Transverse colon (tissue), 4 donors: Measurements from ENCODE around the gene FMNL3.

Source experiments
- POLR2A ChIP-seq: fragments of 450-650 bp; IDR thresholded peaks from one replicate; pipeline ENCODE4 v1.6.1; 2016; ENCODE audit warnings: antibody characterized with exemption, mild to moderate bottlenecking, moderate library complexity
- POLR2AphosphoS5 ChIP-seq, 3 donors: sonication (generic); formaldehyde crosslinking; IDR thresholded peaks; one replicate each; pipeline ENCODE4 v1.6.1; 2016; ENCODE audit warnings: antibody characterized with exemption in 3 of 3
- TF ChIP-seq, protein P1 (sequence below), 5 experiments: fragments of 200-600 bp in 3 of 5; fragments of 450-650 bp in 2 of 5; sonication (generic) in 3 of 5; IDR thresholded peaks; 1 replicate in 2 of 5; 2 replicates in 3 of 5; pipeline ENCODE4 v1.5.1; 2016 to 2017; ENCODE audit warnings: antibody characterized with exemption in 5 of 5, inconsistent platforms in 3 of 5, mild to moderate bottlenecking in 2 of 5, moderate library complexity in 1 of 5

DNA sequence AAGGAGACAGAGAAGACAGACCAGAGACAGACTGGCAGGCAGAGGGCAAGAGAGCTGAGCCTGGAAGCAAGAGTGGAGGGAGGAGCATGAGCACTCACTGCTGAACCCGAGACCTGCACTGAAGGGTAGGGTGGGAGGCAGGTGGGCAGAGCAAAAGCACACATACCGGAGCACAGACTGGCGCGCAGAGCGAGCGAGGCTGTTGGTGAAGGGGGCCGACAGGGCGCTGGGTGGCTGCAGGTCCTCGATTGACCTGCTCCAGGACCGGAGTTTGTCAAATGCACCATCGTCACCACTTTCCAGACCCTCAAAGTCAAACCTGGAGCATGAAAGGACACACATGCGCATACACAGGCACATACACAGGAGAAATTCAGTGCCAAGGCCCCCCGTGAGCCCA, 48.9 kb downstream of the FMNL3 start:
- TF ChIP-seq, protein P1, sequence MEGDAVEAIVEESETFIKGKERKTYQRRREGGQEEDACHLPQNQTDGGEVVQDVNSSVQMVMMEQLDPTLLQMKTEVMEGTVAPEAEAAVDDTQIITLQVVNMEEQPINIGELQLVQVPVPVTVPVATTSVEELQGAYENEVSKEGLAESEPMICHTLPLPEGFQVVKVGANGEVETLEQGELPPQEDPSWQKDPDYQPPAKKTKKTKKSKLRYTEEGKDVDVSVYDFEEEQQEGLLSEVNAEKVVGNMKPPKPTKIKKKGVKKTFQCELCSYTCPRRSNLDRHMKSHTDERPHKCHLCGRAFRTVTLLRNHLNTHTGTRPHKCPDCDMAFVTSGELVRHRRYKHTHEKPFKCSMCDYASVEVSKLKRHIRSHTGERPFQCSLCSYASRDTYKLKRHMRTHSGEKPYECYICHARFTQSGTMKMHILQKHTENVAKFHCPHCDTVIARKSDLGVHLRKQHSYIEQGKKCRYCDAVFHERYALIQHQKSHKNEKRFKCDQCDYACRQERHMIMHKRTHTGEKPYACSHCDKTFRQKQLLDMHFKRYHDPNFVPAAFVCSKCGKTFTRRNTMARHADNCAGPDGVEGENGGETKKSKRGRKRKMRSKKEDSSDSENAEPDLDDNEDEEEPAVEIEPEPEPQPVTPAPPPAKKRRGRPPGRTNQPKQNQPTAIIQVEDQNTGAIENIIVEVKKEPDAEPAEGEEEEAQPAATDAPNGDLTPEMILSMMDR (IDR thresholded peaks at IDR 0.05), result no peak
- TF ChIP-seq POLR2A (no peak), POLR2AphosphoS5 (IDR thresholded peaks at IDR 0.05) (no peak)
